Liver (tissue), 3 donors: ENCODE data around the gene TMEM106B.

Experiments
- CTCF ChIP-seq: fragments of 150-350 bp; IDR thresholded peaks from 2 replicates; pipeline ENCODE4 v1.5.1; 2017; ENCODE audit warnings: improper control_type of control experiment, low read depth, low read length; ENCODE audit not compliant: missing input control
- EGR1 ChIP-seq, 2 donors: IDR thresholded peaks; 2 replicates each; pipeline ENCODE4 v1.6.1; 2016 to 2018; ENCODE audit warnings: antibody characterized with exemption in 2 of 2, low read depth in 2 of 2
- FOXA1 ChIP-seq: IDR thresholded peaks from 2 replicates; pipeline ENCODE4 v1.6.1; 2016; ENCODE audit warnings: antibody characterized with exemption
- FOXA2 ChIP-seq: IDR thresholded peaks from 2 replicates; pipeline ENCODE4 v1.6.1; 2016; ENCODE audit warnings: antibody characterized with exemption
- GABPA ChIP-seq, 2 donors: IDR thresholded peaks in 1 of 2; conservative IDR thresholded peaks in 1 of 2; 2 replicates each; pipeline ENCODE4 v1.6.1; 2016; ENCODE audit warnings: antibody characterized with exemption in 2 of 2, mild to moderate bottlenecking in 1 of 2, moderate library complexity in 1 of 2
- JUND ChIP-seq, 2 donors: IDR thresholded peaks; 2 replicates each; pipeline ENCODE4 v1.6.1; 2016; ENCODE audit warnings: antibody characterized with exemption in 2 of 2
- RAD21 ChIP-seq, 2 donors: IDR thresholded peaks; 2 replicates each; pipeline ENCODE4 v1.6.1; 2016; ENCODE audit warnings: antibody characterized with exemption in 2 of 2, mild to moderate bottlenecking in 2 of 2
- REST ChIP-seq: IDR thresholded peaks from 2 replicates; pipeline ENCODE4 v1.6.1; 2016; ENCODE audit warnings: antibody characterized with exemption, mild to moderate bottlenecking
- SP1 ChIP-seq: IDR thresholded peaks from 2 replicates; pipeline ENCODE4 v1.6.1; 2018; ENCODE audit warnings: antibody characterized with exemption, mild to moderate bottlenecking
- TAF1 ChIP-seq: conservative IDR thresholded peaks from 2 replicates; pipeline ENCODE4 v1.6.1; 2016; ENCODE audit warnings: antibody characterized with exemption, mild to moderate bottlenecking
- YY1 ChIP-seq: IDR thresholded peaks from 2 replicates; pipeline ENCODE4 v1.6.1; 2016; ENCODE audit warnings: antibody characterized with exemption, mild to moderate bottlenecking
- TF ChIP-seq, protein P1 (sequence below): IDR thresholded peaks from 2 replicates; pipeline ENCODE4 v1.6.1; 2016; ENCODE audit warnings: antibody characterized with exemption
- TF ChIP-seq, protein P2 (sequence below): IDR thresholded peaks from 2 replicates; pipeline ENCODE4 v1.6.1; 2016; ENCODE audit warnings: antibody characterized with exemption
- donor health status: healthy.
- donor health status: healthy.

DNA sequence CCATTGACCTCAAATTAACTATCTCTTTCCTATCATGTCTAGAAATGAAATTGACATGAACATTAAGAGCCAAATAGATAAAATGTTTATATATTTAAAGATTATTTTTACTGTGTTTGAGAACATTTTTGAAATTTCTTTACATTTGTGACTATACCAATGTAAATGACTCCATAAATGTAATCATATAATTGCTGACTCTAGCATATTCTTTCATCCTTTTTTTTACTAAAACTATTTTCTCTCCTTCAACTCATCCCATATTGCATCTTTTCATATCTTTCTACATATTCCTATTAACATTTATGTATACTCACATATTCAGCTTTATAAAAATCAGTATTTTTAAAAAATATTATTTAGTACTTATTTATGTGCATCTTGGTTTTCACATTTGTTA is 16.9 kb downstream of the TMEM106B start:
- TF ChIP-seq JUND (IDR thresholded peaks at IDR 0.05) = no peak
- TF ChIP-seq CTCF = no peak
- TF ChIP-seq TAF1 = no peak
- TF ChIP-seq, protein P1, sequence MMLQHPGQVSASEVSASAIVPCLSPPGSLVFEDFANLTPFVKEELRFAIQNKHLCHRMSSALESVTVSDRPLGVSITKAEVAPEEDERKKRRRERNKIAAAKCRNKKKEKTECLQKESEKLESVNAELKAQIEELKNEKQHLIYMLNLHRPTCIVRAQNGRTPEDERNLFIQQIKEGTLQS = no peak
- TF ChIP-seq EGR1 (IDR thresholded peaks at IDR 0.05; ENCODE audit: low read depth in 2 of 2) = no peak
- no peak for TF ChIP-seq FOXA1
- no peak for TF ChIP-seq YY1
- TF ChIP-seq, protein P2, sequence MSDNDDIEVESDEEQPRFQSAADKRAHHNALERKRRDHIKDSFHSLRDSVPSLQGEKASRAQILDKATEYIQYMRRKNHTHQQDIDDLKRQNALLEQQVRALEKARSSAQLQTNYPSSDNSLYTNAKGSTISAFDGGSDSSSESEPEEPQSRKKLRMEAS = no peak
- no peak for TF ChIP-seq GABPA (IDR thresholded peaks at IDR 0.05 in 1 of 2, conservative IDR thresholded peaks at IDR 0.05 in 1 of 2)
- TF ChIP-seq RAD21 (IDR thresholded peaks at IDR 0.05) = no peak
- no peak for TF ChIP-seq SP1
- no peak for TF ChIP-seq REST
- no peak for TF ChIP-seq FOXA2
